GM12891 (cell line): ENCODE data around the gene BLCAP. TPM values are rescaled to one million over a fixed set of nuclear protein-coding genes. Genes with fewer than 3 reads are reported as not detected.
"Not testable (repeated sequence)": the region's sequence is repeated elsewhere in the genome, so short reads cannot be mapped to it uniquely, and the experiment has no call there.

Experiments used
- DNase-seq: peaks from one replicate; pipeline ENCODE4 v3.0.0; 2011; ENCODE audit warnings: low spot score; ENCODE audit not compliant: insufficient read length
- FAIRE-seq: peaks from 2 replicates; lab custom pipeline; 2011; peaks lifted over from hg19 to GRCh38; lab: Jason Lieb, UNC
- PAX5 ChIP-seq: IDR thresholded peaks from 2 replicates; pipeline ENCODE4 v1.6.1; 2011; ENCODE audit warnings: low read length, moderate library complexity, mild to moderate bottlenecking; ENCODE audit not compliant: insufficient read depth, severe bottlenecking
- POLR2A ChIP-seq: IDR thresholded peaks from 2 replicates; pipeline ENCODE4 v1.6.1; 2011; ENCODE audit warnings: low read depth, low read length, control low read depth
- POLR2AphosphoS5 ChIP-seq: IDR thresholded peaks from 2 replicates; pipeline ENCODE4 v1.6.1; 2011; ENCODE audit warnings: low read depth, low read length, control low read depth
- POU2F2 ChIP-seq: IDR thresholded peaks from 2 replicates; pipeline ENCODE4 v1.6.1; 2011; ENCODE audit warnings: low read depth, mild to moderate bottlenecking, control low read depth, low read length, moderate library complexity
- SPI1 ChIP-seq: IDR thresholded peaks from 2 replicates; pipeline ENCODE4 v1.6.1; 2011; ENCODE audit warnings: low read depth, low read length, control low read depth
- TAF1 ChIP-seq: IDR thresholded peaks from 2 replicates; pipeline ENCODE4 v1.6.1; 2011; ENCODE audit warnings: low read depth, low read length, control low read depth
- polyA plus RNA-seq: library from polyadenylated mRNA; unstranded; fragments of >200 nt; gene quantifications from one replicate; pipeline ENCODE4 v1.2.1, GENCODE V29; 2012; ENCODE audit warnings: low read depth, missing spikeins, inconsistent platforms; ENCODE audit not compliant: missing spikeins

Gene BLCAP, protein sequence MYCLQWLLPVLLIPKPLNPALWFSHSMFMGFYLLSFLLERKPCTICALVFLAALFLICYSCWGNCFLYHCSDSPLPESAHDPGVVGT
- polyA plus RNA-seq: 27.5 TPM

- FAIRE-seq: peak; percentile 93
- no peak for TF ChIP-seq PAX5
- peak; percentile 95 for TF ChIP-seq POLR2AphosphoS5
- TF ChIP-seq TAF1: peak; percentile 79
- TF ChIP-seq SPI1: no peak
- peak; percentile 100 for TF ChIP-seq POU2F2
- peak; percentile 92 for TF ChIP-seq POLR2A
- peak; percentile 95 for DNase-seq
Measured at GRCh38 chr20:37527638-37528445, at the start of gene BLCAP. Gene BLCAP, minus strand, starts transcription at chr20:37527876. Its CDS starts 8,702 bp downstream, at chr20:37519174.

DNA sequence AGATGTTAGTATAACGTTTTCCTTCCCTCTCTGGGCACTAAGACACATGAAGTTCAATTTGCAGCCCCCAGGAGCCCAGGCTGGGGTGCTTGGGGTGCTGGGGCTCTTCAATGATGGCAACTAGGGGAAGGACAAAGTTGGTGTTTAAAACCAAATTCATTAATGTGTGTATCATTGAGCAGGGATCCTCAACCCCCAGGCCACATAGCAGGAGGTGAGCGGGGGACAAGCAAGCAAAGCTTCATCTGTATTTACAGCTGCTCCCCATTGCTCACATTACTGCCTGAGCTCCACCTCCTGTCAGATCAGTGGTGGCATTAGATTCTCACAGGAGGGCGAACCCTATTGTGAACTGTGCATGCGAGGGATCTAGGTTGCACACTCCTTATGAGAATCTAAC is 49.8 kb upstream of the BLCAP start:
- not testable (repeated sequence) for FAIRE-seq, DNase-seq

GRCh38 chr20:37576911-37577310 is 49.2 kb upstream of the BLCAP start:
- TF ChIP-seq POLR2A (no peak), SPI1 (no peak), TAF1 (no peak), POU2F2 (no peak), POLR2AphosphoS5 (no peak), PAX5 (no peak)
- FAIRE-seq (no peak), DNase-seq (no peak)

DNA sequence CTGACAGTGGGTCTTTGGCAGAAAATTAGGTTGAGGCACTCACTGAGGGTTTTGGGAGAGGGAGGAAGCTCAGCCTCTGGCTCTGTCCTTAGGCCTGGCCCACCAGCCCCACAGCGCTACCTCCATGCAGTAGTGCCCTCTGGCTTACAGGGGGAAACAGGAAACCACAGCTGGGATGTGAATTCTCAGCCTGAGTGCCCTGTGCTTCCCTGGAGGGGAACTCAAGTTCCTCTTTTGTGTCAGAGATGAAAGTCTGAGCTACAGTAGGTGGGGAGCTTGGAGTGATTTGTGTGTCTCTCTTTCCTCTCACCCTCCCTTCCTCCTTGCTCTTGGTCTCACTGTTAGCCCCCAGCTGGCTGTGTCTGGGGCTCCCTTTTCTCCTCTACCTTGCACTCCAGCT is 48.2 kb upstream of the BLCAP start:
- TF ChIP-seq TAF1: no peak
- 0 out of 2 replicates have a peak, but pooled peaks have one; percentile 15 for TF ChIP-seq POU2F2
- no peak for TF ChIP-seq PAX5
- peak; percentile 71 for TF ChIP-seq SPI1
- FAIRE-seq (peak; percentile 78), DNase-seq (peak; percentile 41)

DNA sequence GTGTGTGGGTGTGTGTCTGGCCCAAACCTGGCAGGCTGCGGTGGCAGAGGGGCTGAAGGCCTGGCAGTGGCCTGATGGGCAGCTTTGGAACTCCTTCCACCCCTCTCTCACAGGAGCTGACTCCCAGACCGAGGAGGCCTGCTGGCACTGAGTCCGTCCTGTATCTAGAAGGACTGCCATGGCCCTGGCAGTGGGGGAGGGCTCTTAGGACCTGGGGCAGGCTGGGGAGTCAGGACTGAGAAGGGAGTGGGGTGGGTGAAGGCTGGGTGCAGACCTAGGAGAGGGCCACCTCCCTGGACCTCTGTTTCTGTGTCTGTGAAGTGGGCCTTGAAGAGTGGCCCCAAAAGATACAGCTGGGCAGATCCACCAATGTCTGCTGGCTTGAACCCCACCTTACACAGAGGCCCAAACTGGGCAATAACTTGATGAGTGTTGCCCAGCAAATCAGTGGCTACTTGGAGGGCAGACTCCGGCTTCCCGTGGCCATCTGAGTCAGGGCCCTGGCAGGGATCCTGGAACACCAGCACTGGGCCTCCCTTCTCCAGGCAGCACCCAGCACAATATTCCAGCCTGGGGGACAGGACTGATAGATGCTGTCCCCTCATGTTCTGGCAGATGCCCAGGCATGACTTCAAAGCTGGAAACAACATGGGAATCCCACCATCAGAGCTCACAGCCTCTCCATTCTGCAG is 46.7 kb upstream of the BLCAP start:
- no peak for FAIRE-seq
- DNase-seq: no peak
- no peak for TF ChIP-seq PAX5
- TF ChIP-seq POU2F2: no peak
- TF ChIP-seq TAF1: no peak
- TF ChIP-seq SPI1: no peak
- TF ChIP-seq POLR2A: no peak
- no peak for TF ChIP-seq POLR2AphosphoS5

DNA sequence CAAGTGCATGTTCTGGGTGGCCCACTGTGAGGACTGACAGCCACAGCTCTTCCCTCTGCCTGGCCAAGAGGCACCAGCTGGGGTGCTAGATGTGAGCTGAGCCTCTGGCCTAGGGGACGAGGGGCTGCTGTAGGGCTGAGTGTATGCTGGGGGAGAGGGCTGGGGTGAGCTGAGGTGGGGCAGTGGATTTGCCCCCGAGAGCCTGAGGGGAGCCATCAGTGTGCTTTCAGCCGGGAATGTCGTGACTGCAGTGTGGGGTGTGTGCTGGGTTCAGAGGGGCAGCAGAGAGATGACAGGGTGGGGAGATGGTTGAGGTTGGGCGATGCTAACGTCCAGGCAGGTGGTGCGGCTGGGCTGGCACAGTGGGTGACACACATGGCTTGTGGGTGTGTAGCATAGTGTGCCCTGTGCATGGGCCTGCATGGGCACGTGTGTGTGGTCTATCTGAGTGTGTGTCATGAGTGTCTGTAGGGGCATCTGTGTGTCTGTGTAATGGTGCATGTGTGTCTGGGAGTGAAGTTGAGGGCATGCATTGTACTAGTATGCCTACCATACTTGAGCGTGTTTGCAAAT is 46.0 kb upstream of the BLCAP start:
- DNase-seq (no peak), FAIRE-seq (no peak)
- no peak for TF ChIP-seq POLR2AphosphoS5
- no peak for TF ChIP-seq TAF1
- no peak for TF ChIP-seq SPI1
- TF ChIP-seq PAX5: no peak
- no peak for TF ChIP-seq POLR2A
- no peak for TF ChIP-seq POU2F2

DNA sequence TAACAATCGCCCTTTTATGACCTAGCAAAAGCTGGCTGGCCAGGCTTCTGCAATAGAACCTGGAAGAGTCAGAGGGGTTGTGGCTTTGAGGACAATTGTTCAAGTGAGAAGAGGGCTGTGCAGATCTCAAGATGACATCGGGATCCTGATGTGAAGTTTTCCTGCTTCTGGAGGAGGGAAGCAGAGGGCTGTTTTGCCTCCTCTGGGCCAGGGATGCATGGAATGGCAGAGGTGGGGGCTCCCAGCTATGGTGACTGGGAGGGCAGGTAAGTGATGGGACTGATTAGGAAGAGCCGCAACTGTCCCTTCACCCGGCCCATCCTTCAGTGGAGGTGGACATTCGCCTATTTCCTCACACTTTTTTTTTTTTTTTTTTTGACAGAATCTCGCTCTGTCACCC is 43.4 kb upstream of the BLCAP start:
- no peak for FAIRE-seq
- TF ChIP-seq POU2F2 (no peak), POLR2A (no peak), SPI1 (no peak), POLR2AphosphoS5 (no peak), TAF1 (no peak), PAX5 (no peak)
- no peak for DNase-seq

DNA sequence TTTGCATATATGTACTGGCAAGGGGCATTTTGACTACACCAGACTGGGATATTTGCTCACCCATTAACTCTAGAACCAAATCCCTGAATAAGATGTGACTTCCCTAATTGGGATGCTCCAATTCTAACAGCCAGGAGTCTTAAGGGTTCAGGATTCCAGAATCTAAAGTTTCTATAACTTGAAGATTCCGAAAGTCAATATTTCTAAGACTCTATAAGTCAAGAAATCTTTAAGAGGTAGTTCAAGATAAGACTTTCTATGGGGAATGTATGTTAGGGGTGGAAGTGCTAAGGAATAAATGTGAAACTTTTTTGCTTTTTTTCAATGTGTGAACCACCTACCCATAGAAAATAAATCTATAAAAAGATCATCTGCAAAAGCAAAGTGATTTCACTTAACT is 42.7 kb upstream of the BLCAP start:
- TF ChIP-seq POLR2AphosphoS5: no peak
- TF ChIP-seq TAF1: no peak
- DNase-seq: no peak
- no peak for FAIRE-seq

GRCh38 chr20:37567671-37568588 is 40.3 kb upstream of the BLCAP start:
- TF ChIP-seq TAF1 (no peak), PAX5 (no peak), POU2F2 (no peak), POLR2AphosphoS5 (no peak), SPI1 (no peak), POLR2A (no peak)
- FAIRE-seq: no peak

More at GRCh38 chr20:37567671-37568588, 40.3 kb upstream of the BLCAP start:
- no peak for DNase-seq
